ENCODE data around the gene DTHD1. TPM values are rescaled to one million over a fixed set of nuclear protein-coding genes. Genes with fewer than 3 reads are reported as not detected.

Gene DTHD1
- total RNA-seq, 1 donor from 2014 or later = 0.64 TPM

GRCh38 chr4:36333303-36333877 lies 52.0 kb downstream of the DTHD1 start:
- intact Hi-C loops (cut with micrococcal nuclease) = no loop called here

GRCh38 chr4:36337665-36338185 lies 56.3 kb downstream of the DTHD1 start:
- intact Hi-C loops (cut with micrococcal nuclease) = no loop called here

GRCh38 chr4:36338973-36339372 lies 57.6 kb downstream of the DTHD1 start:
- intact Hi-C loops (cut with micrococcal nuclease) = no loop called here

- intact Hi-C loops (cut with micrococcal nuclease) = no loop called here
These were observed 60.5 kb downstream of the DTHD1 start for GRCh38 chr4:36341936-36342335.

- intact Hi-C loops (cut with micrococcal nuclease) = no loop called here
These were observed 62.2 kb downstream of the DTHD1 start for GRCh38 chr4:36343501-36344175.

- intact Hi-C loops (cut with micrococcal nuclease) = loop anchor here (1.0 kb wide), 3 partner anchors 23 to 106 kb away; no protein-coding TSS in a partner anchor
These were observed 67.1 kb downstream of the DTHD1 start for GRCh38 chr4:36348403-36348938.

- intact Hi-C loops (cut with micrococcal nuclease) = loop anchor here (2.0 kb wide), 1 partner anchor 1041 kb away; no protein-coding TSS in a partner anchor
These were observed 68.6 kb downstream of the DTHD1 start for GRCh38 chr4:36349938-36350549.

- intact Hi-C loops (cut with micrococcal nuclease) = loop anchor here (1.0 to 2.0 kb wide), 6 partner anchors 28 to 1040 kb away; no protein-coding TSS in a partner anchor
These were observed 69.8 kb downstream of the DTHD1 start for GRCh38 chr4:36351082-36351666.

GRCh38 chr4:36353998-36354397 lies 72.6 kb downstream of the DTHD1 start:
- intact Hi-C loops (cut with micrococcal nuclease) = no loop called here

- intact Hi-C loops (cut with micrococcal nuclease) = no loop called here
These were observed 76.8 kb downstream of the DTHD1 start for GRCh38 chr4:36358173-36358572.

- intact Hi-C loops (cut with micrococcal nuclease) = no loop called here
These were observed 79.3 kb downstream of the DTHD1 start for GRCh38 chr4:36360755-36361154.

- intact Hi-C loops (cut with micrococcal nuclease) = no loop called here
These were observed 81.6 kb downstream of the DTHD1 start for GRCh38 chr4:36363024-36363423.

- intact Hi-C loops (cut with micrococcal nuclease) = no loop called here
These were observed 93.6 kb downstream of the DTHD1 start for GRCh38 chr4:36374836-36375511.

GRCh38 chr4:36385951-36386571 lies 104.6 kb downstream of the DTHD1 start:
- intact Hi-C loops (cut with micrococcal nuclease) = loop anchor here (1.0 to 2.0 kb wide), 7 partner anchors 8 to 144 kb away; no protein-coding TSS in a partner anchor

GRCh38 chr4:36386691-36387090 lies 105.3 kb downstream of the DTHD1 start:
- intact Hi-C loops (cut with micrococcal nuclease) = loop anchor here (1.0 to 2.0 kb wide), 7 partner anchors 8 to 144 kb away; no protein-coding TSS in a partner anchor

GRCh38 chr4:36388710-36389109 lies 107.3 kb downstream of the DTHD1 start:
- intact Hi-C loops (cut with micrococcal nuclease) = no loop called here

GRCh38 chr4:36391411-36391810 lies 110.0 kb downstream of the DTHD1 start:
- intact Hi-C loops (cut with micrococcal nuclease) = loop anchor here (5.0 kb wide), 2 partner anchors 1296 to 1741 kb away; partner anchors contain the start of gene RELL1

- intact Hi-C loops (cut with micrococcal nuclease) = loop anchor here (5.0 kb wide), 2 partner anchors 1295 to 1740 kb away; partner anchors contain the start of gene RELL1
These were observed 110.6 kb downstream of the DTHD1 start for GRCh38 chr4:36392024-36392423.

GRCh38 chr4:36392916-36393315 lies 111.5 kb downstream of the DTHD1 start:
- intact Hi-C loops (cut with micrococcal nuclease) = loop anchor here (5.0 kb wide), 2 partner anchors 1294 to 1739 kb away; partner anchors contain the start of gene RELL1

Measured in T-helper 1 cell treated with Interleukin-12 subunit alpha and Interleukin-12 subunit beta and Interleukin-4 antibody, amounts not matched to agents 30 ng/mL and 1 ng/mL, for 36 hours (primary cell).